IPS-NIHi7 (cell line): ENCODE results near the gene AKAP1.

Experiments
- DNase-seq: peaks from one replicate; pipeline ENCODE4 v3.0.0; 2012; ENCODE audit warnings: mixed read lengths; ENCODE audit errors: extremely low spot score

The AKAP1 gene

DNA sequence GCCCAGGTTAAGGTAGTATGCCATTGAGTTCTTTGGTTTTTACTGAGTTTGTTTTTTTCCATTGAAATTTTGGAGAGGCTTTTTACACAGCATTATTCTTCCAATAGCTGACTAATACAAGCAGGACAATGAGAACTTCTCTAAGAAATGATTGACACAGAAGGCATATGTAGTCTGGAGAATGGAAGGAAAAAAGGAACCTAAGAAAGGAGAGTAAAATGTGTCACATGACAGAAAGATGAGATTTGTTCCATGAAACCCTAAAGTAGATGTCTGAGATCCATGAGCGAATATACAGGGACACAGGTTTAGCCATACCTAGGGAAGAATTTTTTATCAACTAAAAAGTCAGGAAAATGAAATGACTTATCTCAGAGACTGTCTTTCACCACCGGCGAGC lies 80.7 kb downstream of the AKAP1 start:
- DNase-seq = no peak

DNA sequence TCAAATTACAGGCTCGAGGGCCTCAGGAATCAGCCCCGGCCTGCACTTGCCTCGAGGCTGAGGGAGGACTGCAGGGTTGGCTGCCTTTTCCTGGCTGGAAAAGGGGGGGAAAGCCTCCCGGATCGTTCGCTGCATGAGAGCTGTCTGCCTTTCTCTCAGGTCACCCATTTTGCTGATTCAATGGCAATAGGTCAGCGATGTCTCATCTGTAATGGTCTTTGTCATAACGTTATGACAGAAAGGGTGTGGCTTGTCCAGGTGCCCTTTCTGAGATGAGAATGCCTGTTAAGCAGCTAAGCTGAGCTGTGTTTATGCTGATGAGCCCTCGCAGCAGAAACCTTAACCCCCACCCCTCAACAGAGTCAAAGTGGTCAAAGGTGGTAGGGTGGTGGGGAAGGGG lies 81.8 kb downstream of the AKAP1 start:
- DNase-seq = peak; percentile 56

DNA sequence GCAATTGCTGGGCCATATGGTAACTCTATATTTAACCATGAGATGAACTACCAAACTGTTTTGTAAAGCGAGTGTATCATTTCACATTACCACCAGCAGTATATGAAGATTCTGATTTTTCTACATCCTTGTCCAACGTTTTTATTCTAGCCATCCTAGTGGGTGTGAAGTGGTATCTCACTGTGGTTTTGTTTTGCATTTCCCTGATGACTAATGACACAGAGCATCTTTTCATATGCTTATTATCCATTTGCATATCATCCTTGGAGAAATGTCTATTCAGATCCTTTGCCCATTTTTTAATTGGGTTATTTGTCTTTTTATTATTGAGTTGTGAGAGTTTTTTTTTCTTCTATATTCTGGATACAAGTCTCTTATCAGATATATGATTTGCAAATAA lies 83.6 kb downstream of the AKAP1 start:
- no peak for DNase-seq

DNA sequence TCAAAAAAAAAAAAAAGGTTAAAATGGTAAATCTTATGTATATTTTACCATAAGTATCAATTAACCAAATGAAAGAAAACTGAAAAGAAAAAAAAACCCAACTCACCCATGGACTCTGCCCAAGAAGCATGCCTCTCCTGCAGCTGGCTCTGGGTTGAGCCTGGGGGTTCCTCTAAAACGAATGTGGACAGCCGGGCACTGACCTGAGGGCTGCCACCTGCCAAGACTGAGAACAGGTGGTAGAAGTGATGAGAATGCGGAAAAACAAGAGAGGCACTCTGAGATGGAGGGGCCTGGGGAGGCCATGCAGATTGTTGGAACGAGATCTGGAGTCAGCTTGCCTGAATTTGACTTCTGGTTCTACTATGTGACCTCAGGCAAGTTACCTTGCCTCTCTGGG lies 85.8 kb downstream of the AKAP1 start:
- no peak for DNase-seq
